Epithelial cell of proximal tubule (primary cell): ENCODE data around the gene RNF220. TPM values are rescaled to one million over a fixed set of nuclear protein-coding genes. Genes with fewer than 3 reads are reported as not detected.

Experiments
- DNase-seq: peaks from one replicate; pipeline ENCODE4 v3.0.0-alpha.2; 2011; ENCODE audit warnings: low read depth
- H3K4me3 ChIP-seq: 2 replicates; pipeline ENCODE4 v1.5.1; 2011; ENCODE audit warnings: low read depth, mild to moderate bottlenecking, low read length
- CTCF ChIP-seq: conservative IDR thresholded peaks from 2 replicates; pipeline ENCODE4 v1.5.1; 2012; ENCODE audit warnings: low read depth, mild to moderate bottlenecking, low read length
- total RNA-seq: library from RNA; depleted of rRNA; stranded (reverse); fragments of >200 nt; gene quantifications from 2 replicates; pipeline ENCODE4 v1.2.3, GENCODE V29; 2015

The RNF220 gene
- total RNA-seq, 1 donor from 2014 or later = 152 TPM

- no peak overlapping the region for H3K4me3 ChIP-seq
- DNase-seq = no peak
- TF ChIP-seq CTCF = no peak
Observed at GRCh38 chr1:44503625-44504024, 98.6 kb downstream of the RNF220 start.

GRCh38 chr1:44505210-44505993, 100.3 kb downstream of the RNF220 start:
- no peak for TF ChIP-seq CTCF
- no peak overlapping the region for H3K4me3 ChIP-seq
- no peak for DNase-seq

- TF ChIP-seq CTCF = no peak
- no peak overlapping the region for H3K4me3 ChIP-seq
- DNase-seq = no peak
Observed at GRCh38 chr1:44507490-44508396, 102.7 kb downstream of the RNF220 start.

GRCh38 chr1:44508397-44508745, 103.3 kb downstream of the RNF220 start:
- no peak overlapping the region for H3K4me3 ChIP-seq
- no peak for TF ChIP-seq CTCF
- no peak for DNase-seq

- TF ChIP-seq CTCF = no peak
- no peak for DNase-seq
- no peak overlapping the region for H3K4me3 ChIP-seq
Observed at GRCh38 chr1:44511363-44511762, 106.3 kb downstream of the RNF220 start.

GRCh38 chr1:44511769-44512168, 106.7 kb downstream of the RNF220 start:
- no peak for TF ChIP-seq CTCF
- no peak overlapping the region for H3K4me3 ChIP-seq
- DNase-seq = no peak
